H9 (cell line): ENCODE data around the gene KANK4. TPM values are rescaled to one million over a fixed set of nuclear protein-coding genes. Genes with fewer than 3 reads are reported as not detected.

ENCODE experiments used
- DNase-seq: peaks from one replicate; pipeline ENCODE4 v3.0.0-alpha.2; 2017
- H2AFZ ChIP-seq: one replicate; pipeline ENCODE4 v1.6.1; 2013; ENCODE audit warnings: mild to moderate bottlenecking, low read length, control low read depth, moderate library complexity
- H2AK5ac ChIP-seq: 2 replicates; pipeline ENCODE4 v1.6.1; 2013; ENCODE audit warnings: low read length, control low read depth, mixed read lengths; ENCODE audit not compliant: insufficient read length
- H2BK120ac ChIP-seq: one replicate; pipeline ENCODE4 v1.6.1; 2013; ENCODE audit warnings: low read depth, mild to moderate bottlenecking, low read length, control low read depth, inconsistent platforms; ENCODE audit not compliant: poor library complexity, severe bottlenecking
- H2BK12ac ChIP-seq: 2 replicates; pipeline ENCODE4 v1.6.1; 2013; ENCODE audit warnings: low read length, control low read depth, mixed read lengths, low read depth; ENCODE audit not compliant: insufficient read length
- H2BK15ac ChIP-seq: 2 replicates; pipeline ENCODE4 v1.6.1; 2013; ENCODE audit warnings: low read depth, low read length, control low read depth
- H2BK20ac ChIP-seq: one replicate; pipeline ENCODE4 v1.6.1; 2013; ENCODE audit warnings: low read depth, mild to moderate bottlenecking, low read length, control low read depth, inconsistent platforms; ENCODE audit not compliant: poor library complexity, severe bottlenecking
- H2BK5ac ChIP-seq: 2 replicates; pipeline ENCODE4 v1.6.1; 2013; ENCODE audit warnings: low read length, control low read depth, mixed read lengths; ENCODE audit not compliant: insufficient read length
- H3K14ac ChIP-seq: 2 replicates; pipeline ENCODE4 v1.6.1; 2013; ENCODE audit warnings: low read length, control low read depth; ENCODE audit not compliant: insufficient read depth
- H3K18ac ChIP-seq: 2 replicates; pipeline ENCODE4 v1.6.1; 2013; ENCODE audit warnings: low read depth, mild to moderate bottlenecking, mixed read lengths, low read length, control low read depth; ENCODE audit not compliant: insufficient read length
- H3K23ac ChIP-seq: 2 replicates; pipeline ENCODE4 v1.6.1; 2013; ENCODE audit warnings: low read length, control low read depth, mixed read lengths, low read depth; ENCODE audit not compliant: insufficient read length
- H3K23me2 ChIP-seq: 2 replicates; pipeline ENCODE4 v1.6.1; 2013; ENCODE audit warnings: low read depth, mild to moderate bottlenecking, mixed read lengths, low read length, control low read depth; ENCODE audit not compliant: insufficient read length, poor library complexity, severe bottlenecking
- H3K27ac ChIP-seq: 2 replicates; pipeline ENCODE4 v1.5.1; 2013; ENCODE audit warnings: low read length, control low read depth, mixed read lengths, low read depth; ENCODE audit not compliant: insufficient read length
- H3K27me3 ChIP-seq: 2 replicates; pipeline ENCODE4 v1.6.1; 2013; ENCODE audit warnings: low read length, control low read depth, inconsistent platforms; ENCODE audit not compliant: insufficient read depth
- H3K4ac ChIP-seq: 2 replicates; pipeline ENCODE4 v1.6.1; 2013; ENCODE audit warnings: low read depth, mild to moderate bottlenecking, control low read depth, inconsistent platforms, low read length, moderate library complexity
- H3K4me1 ChIP-seq: 2 replicates; pipeline ENCODE4 v1.6.1; 2013; ENCODE audit warnings: low read length, control low read depth, inconsistent platforms; ENCODE audit not compliant: insufficient read depth
- H3K4me2 ChIP-seq: 2 replicates; pipeline ENCODE4 v1.6.1; 2013; ENCODE audit warnings: low read length, control low read depth, mixed read lengths; ENCODE audit not compliant: insufficient read length, insufficient read depth
- H3K56ac ChIP-seq: 2 replicates; pipeline ENCODE4 v1.6.1; 2013; ENCODE audit warnings: low read depth, mild to moderate bottlenecking, mixed read lengths, low read length, control low read depth; ENCODE audit not compliant: insufficient read length
- H3K79me1 ChIP-seq: 2 replicates; pipeline ENCODE4 v1.6.1; 2013; ENCODE audit warnings: low read depth, mild to moderate bottlenecking, moderate library complexity, low read length, control low read depth, inconsistent platforms; ENCODE audit not compliant: insufficient read depth, poor library complexity, severe bottlenecking
- H3K79me2 ChIP-seq: 2 replicates; pipeline ENCODE4 v1.6.1; 2013; ENCODE audit warnings: low read length, control low read depth, inconsistent platforms; ENCODE audit not compliant: insufficient read depth
- H3K9ac ChIP-seq: 2 replicates; pipeline ENCODE4 v1.6.1; 2013; ENCODE audit warnings: low read length, control low read depth, mixed read lengths; ENCODE audit not compliant: insufficient read length; ENCODE audit errors: extremely low read depth
- H3K9me3 ChIP-seq: one replicate; pipeline ENCODE4 v1.6.1; 2013; ENCODE audit warnings: low read depth, low read length, inconsistent platforms; ENCODE audit not compliant: control insufficient read depth
- H3T11ph ChIP-seq: one replicate; pipeline ENCODE4 v1.6.1; 2013; ENCODE audit warnings: mild to moderate bottlenecking, low read length, control low read depth, inconsistent platforms
- H4K20me1 ChIP-seq: one replicate; pipeline ENCODE4 v1.6.1; 2013; ENCODE audit not compliant: control insufficient read depth, insufficient read length, insufficient read depth
- H4K5ac ChIP-seq: 2 replicates; pipeline ENCODE4 v1.6.1; 2013; ENCODE audit warnings: low read depth, mild to moderate bottlenecking, mixed read lengths, low read length, control low read depth; ENCODE audit not compliant: insufficient read length
- H4K8ac ChIP-seq: replicated peaks from 2 replicates; pipeline ENCODE4 v1.6.1; 2013; ENCODE audit warnings: low read length, control low read depth, mixed read lengths, low read depth; ENCODE audit not compliant: insufficient read length
- H4K91ac ChIP-seq: 2 replicates; pipeline ENCODE4 v1.6.1; 2013; ENCODE audit warnings: low read depth, mild to moderate bottlenecking, moderate library complexity, mixed read lengths, low read length, control low read depth; ENCODE audit not compliant: insufficient read length
- H3K27ac Mint-ChIP-seq, 3 experiments: 2 replicates in 2 of 3; 3 replicates in 1 of 3; pipeline ENCODE4 v1.8.0; 2020 to 2021; ENCODE audit warnings: mixed read lengths in 3 of 3, mild to moderate bottlenecking in 1 of 3, moderate library complexity in 1 of 3
- H3K27me3 Mint-ChIP-seq: 2 replicates; pipeline ENCODE4 v1.8.0; 2021; ENCODE audit warnings: low read depth, mild to moderate bottlenecking, moderate library complexity, mixed read lengths
- H3K36me3 Mint-ChIP-seq, 3 experiments: 2 replicates in 2 of 3; 3 replicates in 1 of 3; pipeline ENCODE4 v1.8.0; 2020 to 2021; ENCODE audit warnings: low read depth in 3 of 3, mixed read lengths in 3 of 3; ENCODE audit not compliant: insufficient read depth in 1 of 3
- H3K4me1 Mint-ChIP-seq, 2 experiments: 2 replicates each; pipeline ENCODE4 v1.8.0; 2020; ENCODE audit warnings: mixed read lengths in 2 of 2
- H3K4me3 Mint-ChIP-seq, 2 experiments: 2 replicates in 1 of 2; 3 replicates in 1 of 2; pipeline ENCODE4 v1.8.0; 2020 to 2021; ENCODE audit warnings: mild to moderate bottlenecking in 2 of 2, mixed read lengths in 2 of 2, moderate library complexity in 1 of 2
- H3K9me3 Mint-ChIP-seq, 2 experiments: 2 replicates in 1 of 2; 3 replicates in 1 of 2; pipeline ENCODE4 v1.8.0; 2020; ENCODE audit warnings: mild to moderate bottlenecking in 2 of 2, mixed read lengths in 2 of 2, moderate library complexity in 1 of 2
- CTCF ChIP-seq: fragments of 200-600 bp; sonication (generic); conservative IDR thresholded peaks from 3 replicates; pipeline ENCODE4 v1.8.0; 2021; ENCODE audit warnings: antibody characterized with exemption, mild to moderate bottlenecking
- WGBS: extraction: QIAGEN DNeasy Blood & Tissue Kit; methylation state at CpG from one replicate; pipeline ENCODE4 v1.1.7; 2013; ENCODE audit warnings: missing lambda C conversion rate, low lambda C conversion rate, mixed read lengths; ENCODE audit not compliant: insufficient read length; ENCODE audit errors: extremely low coverage; 5-methylcytosine and 5-hydroxymethylcytosine counted together
- total RNA-seq: library from RNA; stranded (reverse); gene quantifications from 2 replicates; pipeline ENCODE4 v1.2.1, GENCODE V29; 2021

Gene KANK4
- total RNA-seq, 1 experiment from 2014 or later, result 0.15 TPM

- Mint-ChIP-seq H3K36me3 (no peaks in the 10 kb centered on the region), H3K27ac (no peak overlapping the region), H3K4me1 (peaks cover 2 to 6% of the 10 kb centered on the region in 2 experiments; a peak in 3 of 4 replicates), H3K27me3 (no peaks in the 10 kb centered on the region), H3K4me3 (no peak overlapping the region), H3K9me3 (no peaks in the 10 kb centered on the region)
- H3K9ac ChIP-seq, result no peak overlapping the region
- no peak overlapping the region for H2BK15ac ChIP-seq
- H3K4me2 ChIP-seq, result no peak overlapping the region
- H3K79me2 ChIP-seq, result no peaks in the 10 kb centered on the region
- H2BK12ac ChIP-seq, result no peak overlapping the region
- H3K56ac ChIP-seq, result no peak overlapping the region
- H3K4ac ChIP-seq, result no peak overlapping the region
- no peak overlapping the region for H4K8ac ChIP-seq
- H3K79me1 ChIP-seq, result no peaks in the 10 kb centered on the region
- H3K23me2 ChIP-seq, result no peaks in the 10 kb centered on the region
- no peak overlapping the region for H4K5ac ChIP-seq
- no peak overlapping the region for H4K91ac ChIP-seq
- H3K14ac ChIP-seq, result no peak overlapping the region
- H3K18ac ChIP-seq, result no peak overlapping the region
- no peaks in the 10 kb centered on the region for H3K9me3 ChIP-seq
- TF ChIP-seq CTCF, result no peak
- no peak overlapping the region for H2AK5ac ChIP-seq
- no peak overlapping the region for H2AFZ ChIP-seq
- H2BK5ac ChIP-seq, result no peak overlapping the region
- no peak overlapping the region for H3K23ac ChIP-seq
- no peaks in the 10 kb centered on the region for H4K20me1 ChIP-seq
- H2BK20ac ChIP-seq, result no peak overlapping the region
- H3T11ph ChIP-seq, result no peak overlapping the region
- no peaks in the 10 kb centered on the region for H3K27me3 ChIP-seq
- H3K4me1 ChIP-seq, result no peaks in the 10 kb centered on the region
- no peak overlapping the region for H2BK120ac ChIP-seq
- no peak for DNase-seq
- H3K27ac ChIP-seq, result no peak overlapping the region
- no CpG with 5 or more reads among the region's 3 CpGs for WGBS
Observed at GRCh38 chr1:62353853-62354252, 34.6 kb upstream of the KANK4 start.
